ENCODE measurements around the gene HIVEP3.

The HIVEP3 gene

DNA sequence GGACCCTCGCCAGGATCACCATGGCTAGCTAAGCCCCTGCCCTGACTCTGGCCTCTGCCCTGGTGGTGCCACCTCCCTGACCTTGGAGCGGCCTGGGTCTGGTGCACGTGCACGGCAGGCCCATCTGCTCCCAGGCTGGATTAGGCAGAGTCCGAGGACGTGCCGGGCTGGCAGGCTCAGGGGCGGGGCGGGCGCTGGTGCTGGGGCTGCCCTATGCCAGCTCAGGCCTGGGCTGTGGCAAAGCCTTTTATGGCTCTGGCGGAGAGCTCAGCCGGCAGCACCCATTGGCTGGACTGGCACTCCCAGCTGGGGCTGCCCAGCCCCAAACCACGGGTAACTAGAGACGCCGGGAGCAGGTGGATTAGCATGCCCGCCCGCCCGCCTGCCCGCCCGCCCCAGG is 417.1 kb downstream of the HIVEP3 start:
- TF ChIP-seq, protein P1, sequence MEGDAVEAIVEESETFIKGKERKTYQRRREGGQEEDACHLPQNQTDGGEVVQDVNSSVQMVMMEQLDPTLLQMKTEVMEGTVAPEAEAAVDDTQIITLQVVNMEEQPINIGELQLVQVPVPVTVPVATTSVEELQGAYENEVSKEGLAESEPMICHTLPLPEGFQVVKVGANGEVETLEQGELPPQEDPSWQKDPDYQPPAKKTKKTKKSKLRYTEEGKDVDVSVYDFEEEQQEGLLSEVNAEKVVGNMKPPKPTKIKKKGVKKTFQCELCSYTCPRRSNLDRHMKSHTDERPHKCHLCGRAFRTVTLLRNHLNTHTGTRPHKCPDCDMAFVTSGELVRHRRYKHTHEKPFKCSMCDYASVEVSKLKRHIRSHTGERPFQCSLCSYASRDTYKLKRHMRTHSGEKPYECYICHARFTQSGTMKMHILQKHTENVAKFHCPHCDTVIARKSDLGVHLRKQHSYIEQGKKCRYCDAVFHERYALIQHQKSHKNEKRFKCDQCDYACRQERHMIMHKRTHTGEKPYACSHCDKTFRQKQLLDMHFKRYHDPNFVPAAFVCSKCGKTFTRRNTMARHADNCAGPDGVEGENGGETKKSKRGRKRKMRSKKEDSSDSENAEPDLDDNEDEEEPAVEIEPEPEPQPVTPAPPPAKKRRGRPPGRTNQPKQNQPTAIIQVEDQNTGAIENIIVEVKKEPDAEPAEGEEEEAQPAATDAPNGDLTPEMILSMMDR (IDR thresholded peaks at IDR 0.05; ENCODE audit: low read length), result no peak
- TF ChIP-seq EZH2 (optimal IDR thresholded peaks at IDR 0.05; ENCODE audit: low read depth, low read length), result no peak
- no peak for TF ChIP-seq EZH2phosphoT487 (IDR thresholded peaks at IDR 0.05; ENCODE audit: low read length)
- peaks cover 26% of the 10 kb centered on the region for H3K4me1 ChIP-seq (ENCODE audit: low read length)
- no peak overlapping the region for H3K4me2 ChIP-seq (ENCODE audit: low read depth, low read length)
- H3K9me3 ChIP-seq (replicated peaks; ENCODE audit: insufficient read depth, low read length), result no peaks in the 10 kb centered on the region
- no peaks in the 10 kb centered on the region for H3K79me2 ChIP-seq (ENCODE audit: low read length)
- H3F3A ChIP-seq (ENCODE audit: insufficient read depth, low read length), result 0 out of 2 replicates have a peak, but pooled peaks cover 6% of the 10 kb centered on the region
- H3K36me3 ChIP-seq (replicated peaks; ENCODE audit: insufficient read depth, low read length), result no peaks in the 10 kb centered on the region
- H3K9ac ChIP-seq (ENCODE audit: low read length), result no peak overlapping the region
- no peak overlapping the region for H3K4me3 ChIP-seq (ENCODE audit: low read length)
- H4K20me1 ChIP-seq (ENCODE audit: insufficient read depth, low read length), result no peaks in the 10 kb centered on the region
- H3K27ac ChIP-seq (ENCODE audit: low read length), result no peak overlapping the region
- no peak for DNase-seq
- no peak overlapping the region for H2AFZ ChIP-seq (ENCODE audit: low read length)
- no peaks in the 10 kb centered on the region for H3K27me3 ChIP-seq (replicated peaks; ENCODE audit: insufficient read depth, low read length)
- H3K9me2 ChIP-seq (replicated peaks; ENCODE audit: insufficient read depth, low read length), result no peaks in the 10 kb centered on the region

DNA sequence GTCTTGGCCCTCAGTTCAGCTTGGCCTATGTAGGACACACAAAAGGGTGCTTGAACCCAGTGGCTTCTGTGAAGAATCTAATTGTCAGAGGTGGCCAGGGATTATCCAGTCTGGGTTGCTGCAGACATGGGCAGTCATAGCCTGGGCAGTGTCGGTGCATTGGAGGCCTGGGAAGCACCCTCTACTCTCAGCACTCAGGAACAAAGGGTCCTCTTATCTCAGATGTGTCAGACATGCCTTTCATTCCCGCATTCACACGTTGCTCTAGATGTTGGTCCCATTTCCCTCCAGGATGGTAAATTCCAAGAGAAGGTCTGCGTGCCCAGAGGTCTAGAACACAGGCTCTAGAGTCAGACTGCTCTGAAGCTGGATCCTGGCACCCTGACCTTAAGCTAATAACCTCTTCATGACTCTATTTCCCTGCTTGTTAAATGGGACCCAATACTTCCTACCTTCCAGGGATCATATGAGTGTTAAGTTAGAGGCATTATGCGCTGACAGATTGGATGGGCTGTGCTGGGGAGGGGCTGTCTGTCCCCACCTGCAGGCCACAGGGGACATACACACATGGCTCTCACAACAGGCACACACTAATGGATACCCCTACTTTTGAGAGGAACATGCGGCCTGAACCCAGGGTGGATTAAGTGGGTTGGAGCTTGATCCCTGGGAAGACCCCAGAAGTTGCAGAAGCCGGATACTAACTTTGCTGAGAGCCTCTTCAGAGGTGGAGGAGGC is 417.8 kb downstream of the HIVEP3 start:
- peaks cover 26% of the 10 kb centered on the region for H3K4me1 ChIP-seq (ENCODE audit: low read length)
- H3K9me2 ChIP-seq (replicated peaks; ENCODE audit: insufficient read depth, low read length), result no peaks in the 10 kb centered on the region
- H3K4me3 ChIP-seq (ENCODE audit: low read length), result no peak overlapping the region
- H3K9me3 ChIP-seq (replicated peaks; ENCODE audit: insufficient read depth, low read length), result no peaks in the 10 kb centered on the region
- TF ChIP-seq EZH2phosphoT487 (IDR thresholded peaks at IDR 0.05; ENCODE audit: low read length), result no peak
- no peak for TF ChIP-seq EZH2 (optimal IDR thresholded peaks at IDR 0.05; ENCODE audit: low read depth, low read length)
- TF ChIP-seq, protein P1 (IDR thresholded peaks at IDR 0.05; ENCODE audit: low read length), result no peak
- no peaks in the 10 kb centered on the region for H4K20me1 ChIP-seq (ENCODE audit: insufficient read depth, low read length)
- no peak overlapping the region for H2AFZ ChIP-seq (ENCODE audit: low read length)
- no peaks in the 10 kb centered on the region for H3K27me3 ChIP-seq (replicated peaks; ENCODE audit: insufficient read depth, low read length)
- no peak for DNase-seq
- no peak overlapping the region for H3K9ac ChIP-seq (ENCODE audit: low read length)
- H3F3A ChIP-seq (ENCODE audit: insufficient read depth, low read length), result 0 out of 2 replicates have a peak, but pooled peaks cover 6% of the 10 kb centered on the region
- H3K4me2 ChIP-seq (ENCODE audit: low read depth, low read length), result no peak overlapping the region
- no peaks in the 10 kb centered on the region for H3K36me3 ChIP-seq (replicated peaks; ENCODE audit: insufficient read depth, low read length)
- no peaks in the 10 kb centered on the region for H3K79me2 ChIP-seq (ENCODE audit: low read length)
- H3K27ac ChIP-seq (ENCODE audit: low read length), result no peak overlapping the region

DNA sequence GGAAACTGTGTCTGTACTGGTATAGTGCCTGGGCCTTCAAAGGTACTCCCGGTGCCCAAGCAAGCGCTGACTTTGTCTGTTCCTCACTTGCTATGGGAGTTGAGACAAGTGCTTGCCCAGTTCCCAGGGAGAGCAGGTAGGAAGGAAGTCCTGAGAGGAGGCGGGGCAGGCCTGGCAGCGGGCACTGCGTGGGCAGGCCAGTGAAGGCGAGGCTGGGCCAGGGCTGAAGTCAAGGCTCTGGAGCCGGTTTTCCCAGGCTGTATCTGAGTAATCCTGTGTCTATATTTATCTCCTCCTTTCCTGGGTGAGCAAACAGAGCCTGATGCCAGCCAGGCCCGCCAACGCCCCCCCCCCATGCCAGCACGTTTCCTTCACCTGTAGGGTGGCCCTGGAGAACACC is 418.3 kb downstream of the HIVEP3 start:
- Histone ChIP-seq H3K4me2 (ENCODE audit: low read depth, low read length) (no peak overlapping the region), H3K36me3 (replicated peaks; ENCODE audit: insufficient read depth, low read length) (no peaks in the 10 kb centered on the region), H3K9ac (ENCODE audit: low read length) (no peak overlapping the region), H3F3A (ENCODE audit: insufficient read depth, low read length) (0 out of 2 replicates have a peak, but pooled peaks cover 6% of the 10 kb centered on the region), H3K4me1 (ENCODE audit: low read length) (peaks cover 26% of the 10 kb centered on the region), H2AFZ (ENCODE audit: low read length) (no peak overlapping the region), H3K9me3 (replicated peaks; ENCODE audit: insufficient read depth, low read length) (no peaks in the 10 kb centered on the region), H3K79me2 (ENCODE audit: low read length) (no peaks in the 10 kb centered on the region), H3K27ac (ENCODE audit: low read length) (no peak overlapping the region), H3K4me3 (ENCODE audit: low read length) (no peak overlapping the region), H3K27me3 (replicated peaks; ENCODE audit: insufficient read depth, low read length) (no peaks in the 10 kb centered on the region), H3K9me2 (replicated peaks; ENCODE audit: insufficient read depth, low read length) (no peaks in the 10 kb centered on the region), H4K20me1 (ENCODE audit: insufficient read depth, low read length) (no peaks in the 10 kb centered on the region)
- no peak for DNase-seq
- TF ChIP-seq, protein P1 (IDR thresholded peaks at IDR 0.05; ENCODE audit: low read length), result no peak
